ENCODE results near the gene CTXN1.
A peak's percentile ranks its signal among the peaks of the same experiment; 100 is the strongest.

CTXN1 gene

DNA sequence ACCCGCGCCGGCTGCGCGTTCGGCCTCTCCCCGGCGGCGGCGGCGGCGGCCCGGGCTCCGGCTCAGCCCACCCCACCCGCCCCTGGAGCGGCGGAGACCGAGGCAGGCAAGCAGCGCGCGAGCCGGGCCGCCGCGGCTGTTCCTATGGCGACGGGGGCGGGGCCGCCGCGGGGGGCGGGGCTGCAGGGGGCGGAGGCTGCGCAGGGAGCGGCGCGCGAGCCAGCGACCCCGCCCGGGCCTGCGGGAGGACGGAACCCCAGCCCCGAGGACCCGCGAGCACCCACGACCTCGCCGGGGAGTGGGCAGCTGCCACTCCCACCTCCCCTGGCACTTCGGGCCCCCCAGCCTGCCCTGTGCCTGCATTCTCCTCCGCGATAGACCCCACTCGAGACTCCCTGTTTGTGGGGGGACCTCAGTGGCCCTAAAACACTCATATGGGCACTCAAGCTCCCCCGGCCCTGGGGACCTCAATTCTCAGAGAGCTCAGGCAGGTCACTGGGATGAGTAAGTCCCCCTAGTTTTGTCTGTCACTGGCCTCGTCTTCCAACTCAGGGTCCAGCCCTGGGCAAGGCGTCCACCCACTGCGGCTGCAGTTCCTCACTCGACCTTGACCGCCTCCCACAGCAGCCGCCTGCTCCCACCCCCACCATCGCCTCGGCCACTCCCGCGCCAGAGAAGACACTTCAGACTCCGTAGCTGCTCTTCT is at the start of gene CTXN1:
Gene CTXN1, minus strand, starts transcription at position 115 of the 706 bp plus-strand sequence. CDS start 597 bp downstream, outside the sequence.
- Histone ChIP-seq H3K4me1 (peaks cover 4 to 97% (median 91%) of the 10 kb centered on the region in 4 donors), H3K4me3 (peak within 1 kb of the TSS; percentile 49 to 61), H3K27ac (peak within 1 kb of the TSS; percentile 91 to 96), H3K36me3 (peaks cover 9 to 26% (median 19%) of the 10 kb centered on the region in 3 donors), H3K9me3 (no peaks in the 10 kb centered on the region), H3K27me3 (peaks cover 0 to 4% of the 10 kb centered on the region in 2 donors)
- TF ChIP-seq, protein P1, sequence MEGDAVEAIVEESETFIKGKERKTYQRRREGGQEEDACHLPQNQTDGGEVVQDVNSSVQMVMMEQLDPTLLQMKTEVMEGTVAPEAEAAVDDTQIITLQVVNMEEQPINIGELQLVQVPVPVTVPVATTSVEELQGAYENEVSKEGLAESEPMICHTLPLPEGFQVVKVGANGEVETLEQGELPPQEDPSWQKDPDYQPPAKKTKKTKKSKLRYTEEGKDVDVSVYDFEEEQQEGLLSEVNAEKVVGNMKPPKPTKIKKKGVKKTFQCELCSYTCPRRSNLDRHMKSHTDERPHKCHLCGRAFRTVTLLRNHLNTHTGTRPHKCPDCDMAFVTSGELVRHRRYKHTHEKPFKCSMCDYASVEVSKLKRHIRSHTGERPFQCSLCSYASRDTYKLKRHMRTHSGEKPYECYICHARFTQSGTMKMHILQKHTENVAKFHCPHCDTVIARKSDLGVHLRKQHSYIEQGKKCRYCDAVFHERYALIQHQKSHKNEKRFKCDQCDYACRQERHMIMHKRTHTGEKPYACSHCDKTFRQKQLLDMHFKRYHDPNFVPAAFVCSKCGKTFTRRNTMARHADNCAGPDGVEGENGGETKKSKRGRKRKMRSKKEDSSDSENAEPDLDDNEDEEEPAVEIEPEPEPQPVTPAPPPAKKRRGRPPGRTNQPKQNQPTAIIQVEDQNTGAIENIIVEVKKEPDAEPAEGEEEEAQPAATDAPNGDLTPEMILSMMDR (IDR thresholded peaks at IDR 0.05) = peak in 1 of 2 experiments; percentile 12
- peak; percentile 64 to 84 for DNase-seq
- intact Hi-C loops (cut with DNase I; ENCODE audit: low total_unique reads) = no loop called here

DNA sequence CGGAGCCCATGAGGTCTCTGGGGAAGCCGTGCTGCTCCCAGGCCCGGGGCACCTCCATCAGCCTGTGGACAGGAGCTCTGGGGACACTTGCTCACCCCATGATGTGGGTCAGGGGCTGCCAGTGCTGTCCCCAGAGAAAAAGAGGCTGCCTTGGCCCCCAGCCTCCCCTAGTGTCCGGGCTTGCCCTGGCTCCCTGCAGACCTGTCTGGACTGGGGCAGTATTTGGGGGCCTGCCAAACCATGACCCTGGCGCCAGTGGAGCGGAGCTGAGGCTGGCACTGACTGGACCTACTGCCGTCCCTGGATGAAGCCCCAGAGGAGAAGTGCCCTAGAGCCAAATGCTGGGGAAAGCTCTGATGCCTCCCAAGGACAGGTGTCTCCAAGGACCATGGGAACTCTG is 49.1 kb upstream of the CTXN1 start:
- intact Hi-C loops (cut with DNase I; ENCODE audit: low total_unique reads) = no loop called here
- Histone ChIP-seq H3K36me3 (peaks cover 36 to 91% (median 79%) of the 10 kb centered on the region in 3 donors), H3K27ac (no peak overlapping the region), H3K4me3 (no peak overlapping the region), H3K9me3 (no peaks in the 10 kb centered on the region), H3K27me3 (no peaks in the 10 kb centered on the region), H3K4me1 (peaks cover 0 to 4% (median 0%) of the 10 kb centered on the region in 4 donors)
- DNase-seq = no peak
- TF ChIP-seq, protein P1 (IDR thresholded peaks at IDR 0.05) = no peak

- DNase-seq = no peak
- Histone ChIP-seq H3K4me3 (no peak overlapping the region), H3K36me3 (peaks cover 34 to 91% (median 76%) of the 10 kb centered on the region in 3 donors), H3K9me3 (no peaks in the 10 kb centered on the region), H3K4me1 (peaks cover 0 to 4% (median 0%) of the 10 kb centered on the region in 4 donors), H3K27ac (no peak overlapping the region), H3K27me3 (no peaks in the 10 kb centered on the region)
- TF ChIP-seq, protein P1 (IDR thresholded peaks at IDR 0.05) = no peak
- intact Hi-C loops (cut with DNase I; ENCODE audit: low total_unique reads) = no loop called here
Observed at GRCh38 chr19:7973883-7974282, 47.9 kb upstream of the CTXN1 start.

DNA sequence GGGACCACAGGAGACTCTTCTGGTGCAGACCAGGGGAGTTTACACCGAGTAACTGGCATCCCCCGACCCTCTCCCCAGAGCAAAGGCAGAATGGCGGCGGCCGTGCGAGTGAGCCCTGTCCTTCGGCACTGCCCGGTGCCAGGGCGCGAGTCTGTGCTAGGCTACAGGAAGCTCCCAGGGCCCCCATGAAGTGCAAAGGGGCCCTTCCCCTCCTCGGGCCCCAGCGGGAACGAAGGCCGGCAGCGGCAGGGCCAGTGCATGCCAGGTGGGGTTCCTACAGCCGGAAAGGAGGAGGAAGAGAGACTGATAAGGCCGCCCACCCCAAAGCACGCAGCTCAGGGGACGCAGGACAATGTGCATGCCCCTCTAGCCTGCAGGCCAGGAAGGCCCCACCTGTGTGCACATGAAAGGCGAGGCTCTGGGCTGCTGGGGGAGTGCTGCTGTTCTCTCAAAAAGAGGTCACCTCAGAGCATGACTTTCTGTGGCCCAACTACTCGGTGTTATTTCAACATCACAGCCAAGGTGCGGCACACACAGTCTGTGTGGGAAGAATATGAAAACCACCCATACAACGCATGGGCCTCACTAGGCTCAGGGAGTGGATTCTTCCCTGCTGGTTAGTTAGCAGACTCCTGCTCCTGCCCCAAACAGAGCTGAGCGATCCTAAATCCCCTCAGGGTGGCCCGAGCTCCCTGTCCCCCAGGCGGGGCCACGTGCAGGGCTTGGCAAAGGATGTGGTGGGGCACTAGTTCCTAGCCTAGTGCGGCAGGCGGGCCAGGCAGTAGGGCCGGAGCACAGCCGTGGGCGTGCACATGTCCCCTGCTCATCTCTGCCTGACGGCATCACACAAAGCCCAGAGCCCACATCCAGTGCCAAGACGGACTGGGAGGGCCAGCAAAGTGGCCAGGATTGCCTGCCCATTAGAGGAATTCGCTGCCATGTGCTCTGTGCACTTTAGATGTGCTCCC is 45.9 kb upstream of the CTXN1 start:
- intact Hi-C loops (cut with DNase I; ENCODE audit: low total_unique reads) = no loop called here
- Histone ChIP-seq H3K27me3 (no peaks in the 10 kb centered on the region), H3K4me1 (peaks cover 0 to 4% (median 0%) of the 10 kb centered on the region in 4 donors), H3K27ac (no peak overlapping the region), H3K36me3 (peaks cover 42 to 91% (median 77%) of the 10 kb centered on the region in 3 donors), H3K4me3 (no peak overlapping the region), H3K9me3 (no peaks in the 10 kb centered on the region)
- DNase-seq = no peak
- TF ChIP-seq, protein P1 (IDR thresholded peaks at IDR 0.05) = no peak

- DNase-seq = no peak
- intact Hi-C loops (cut with DNase I; ENCODE audit: low total_unique reads) = no loop called here
- peaks cover 52 to 94% (median 81%) of the 10 kb centered on the region in 3 donors for H3K36me3 ChIP-seq
Observed at GRCh38 chr19:7970716-7971448, 44.9 kb upstream of the CTXN1 start.

More at GRCh38 chr19:7970716-7971448, 44.9 kb upstream of the CTXN1 start:
- peaks cover 0 to 4% (median 0%) of the 10 kb centered on the region in 4 donors for H3K4me1 ChIP-seq
- TF ChIP-seq, protein P1 (IDR thresholded peaks at IDR 0.05) = peak; percentile 23 to 45
- H3K27ac ChIP-seq = no peak overlapping the region
- no peak overlapping the region for H3K4me3 ChIP-seq
- H3K9me3 ChIP-seq = no peaks in the 10 kb centered on the region
- H3K27me3 ChIP-seq = no peaks in the 10 kb centered on the region
